Activated naive CD4-positive, alpha-beta T cell treated with anti-CD3 and anti-CD28 coated beads for 36 hours (primary cell): ENCODE data around the gene DIP2C. TPM values are rescaled to one million over a fixed set of nuclear protein-coding genes. Genes with fewer than 3 reads are reported as not detected.
"Not testable (repeated sequence)": the region's sequence is repeated elsewhere in the genome, so short reads cannot be mapped to it uniquely, and the experiment has no call there.

Experiments
- CTCF ChIA-PET: fragments of 350-600 bp; sonication (Branson Sonifier 250); formaldehyde crosslinking; loops from one replicate; lab custom pipeline; 2021; ENCODE audit warnings: antibody characterized with exemption; lab: Charles Lee
- DNase-seq: peaks from one replicate; pipeline ENCODE4 v3.0.0-alpha.2; 2020
- H3K27ac Mint-ChIP-seq: one replicate; pipeline ENCODE4 v1.8.0; 2021; ENCODE audit warnings: mild to moderate bottlenecking, mixed read lengths
- H3K27me3 Mint-ChIP-seq: one replicate; pipeline ENCODE4 v1.8.0; 2021; ENCODE audit warnings: low read depth, mixed read lengths
- H3K36me3 Mint-ChIP-seq: one replicate; pipeline ENCODE4 v1.8.0; 2021; ENCODE audit warnings: low read depth, mixed read lengths
- H3K4me1 Mint-ChIP-seq: one replicate; pipeline ENCODE4 v1.8.0; 2021; ENCODE audit warnings: low read depth, mixed read lengths
- H3K4me3 Mint-ChIP-seq: one replicate; pipeline ENCODE4 v1.8.0; 2021; ENCODE audit warnings: mild to moderate bottlenecking, moderate library complexity, mixed read lengths
- H3K9me3 Mint-ChIP-seq: one replicate; pipeline ENCODE4 v1.8.0; 2021; ENCODE audit warnings: mixed read lengths
- intact Hi-C: fragments of 100-400 bp; cut with micrococcal nuclease; formaldehyde crosslinking; loops from one replicate; pipeline ENCODE4 v1.15.1; 2023
- total RNA-seq, 2 experiments: library from RNA; stranded (reverse); gene quantifications; one replicate each; pipeline ENCODE4 v1.2.3, GENCODE V29; 2021

DIP2C gene
- total RNA-seq, 2 experiments from 2014 or later = 0.67 to 0.91 TPM

DNA sequence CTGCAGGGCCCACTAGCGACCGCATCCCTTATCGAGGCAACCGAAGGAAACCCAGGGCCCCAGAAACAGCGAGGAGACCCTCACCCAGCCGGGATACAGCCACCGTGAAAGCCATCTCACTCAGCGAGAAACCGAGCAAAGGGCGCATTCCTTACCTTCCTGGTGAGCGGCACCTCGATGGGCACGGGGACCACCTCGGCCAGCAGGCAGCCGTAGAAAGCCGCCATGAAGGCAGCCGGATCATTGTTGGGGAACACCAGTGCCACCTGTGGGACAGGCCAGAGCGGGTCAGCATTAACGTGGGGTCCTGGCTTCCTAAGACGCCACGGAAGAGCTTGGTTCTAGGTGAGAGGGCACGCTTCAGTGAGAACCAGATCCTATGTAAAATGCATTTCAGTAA is 290.5 kb downstream of the DIP2C start:
- Mint-ChIP-seq H3K4me3 (no peak overlapping the region), H3K9me3 (no peaks in the 10 kb centered on the region), H3K36me3 (no peaks in the 10 kb centered on the region), H3K27ac (no peak overlapping the region), H3K4me1 (no peaks in the 10 kb centered on the region), H3K27me3 (no peaks in the 10 kb centered on the region)
- DNase-seq = no peak
- CTCF ChIA-PET = no interaction called here
- intact Hi-C loops = no loop called here

- no peak overlapping the region for H3K4me3 Mint-ChIP-seq
- H3K27ac Mint-ChIP-seq = no peak overlapping the region
- CTCF ChIA-PET = interaction anchor here (0.5 kb wide), 1 partner anchor 31 kb away, joined by 3 read pairs; no protein-coding TSS in a partner anchor
- no peaks in the 10 kb centered on the region for H3K27me3 Mint-ChIP-seq
- intact Hi-C loops = no loop called here
- H3K9me3 Mint-ChIP-seq = no peaks in the 10 kb centered on the region
- no peaks in the 10 kb centered on the region for H3K4me1 Mint-ChIP-seq
- DNase-seq = no peak
- no peaks in the 10 kb centered on the region for H3K36me3 Mint-ChIP-seq
These were observed 292.0 kb downstream of the DIP2C start for GRCh38 chr10:397321-398068.

DNA sequence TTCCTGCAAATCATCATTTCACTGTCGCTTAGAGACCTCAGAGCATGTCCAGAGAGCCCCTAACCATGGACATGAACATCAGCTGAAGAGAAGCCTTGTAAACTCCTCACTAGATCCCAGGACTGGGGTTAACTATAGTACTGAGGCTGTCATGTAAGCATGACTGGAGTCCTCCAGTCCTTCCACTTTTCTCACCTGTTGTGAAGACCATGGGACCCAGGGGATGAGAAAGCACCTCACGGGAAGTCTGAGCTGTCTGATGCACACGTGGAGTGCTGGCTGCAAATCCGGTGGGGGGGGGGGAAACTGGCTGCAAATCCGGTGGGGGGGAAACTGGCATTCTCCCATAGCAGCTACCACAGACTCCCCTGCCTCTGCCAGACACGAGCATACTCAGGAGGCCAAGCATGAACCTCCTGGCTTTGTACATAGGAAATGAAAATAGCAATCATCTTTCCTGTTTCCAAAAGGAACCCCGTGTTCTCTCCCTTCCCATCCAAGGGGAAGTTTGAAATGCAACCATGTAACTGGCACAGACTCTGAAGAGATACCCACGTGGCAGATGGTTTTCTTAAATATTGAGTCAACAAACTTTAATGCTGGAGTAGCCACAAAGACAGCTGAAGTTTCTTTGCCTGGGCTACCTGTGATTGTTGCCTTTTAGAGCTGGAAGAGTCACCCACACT is 292.8 kb downstream of the DIP2C start:
- intact Hi-C loops = no loop called here
- DNase-seq = no peak
- no peak overlapping the region for H3K4me3 Mint-ChIP-seq

GRCh38 chr10:396107-396506 is 293.4 kb downstream of the DIP2C start:
- Mint-ChIP-seq H3K9me3 (no peaks in the 10 kb centered on the region), H3K4me1 (no peaks in the 10 kb centered on the region), H3K4me3 (no peak overlapping the region), H3K36me3 (no peaks in the 10 kb centered on the region), H3K27ac (no peak overlapping the region), H3K27me3 (no peaks in the 10 kb centered on the region)
- intact Hi-C loops = no loop called here
- CTCF ChIA-PET = no interaction called here
- DNase-seq = no peak

More for the DNA sequence above, 292.8 kb downstream of the DIP2C start:
- H3K9me3 Mint-ChIP-seq = no peaks in the 10 kb centered on the region
- H3K27ac Mint-ChIP-seq = no peak overlapping the region
- H3K27me3 Mint-ChIP-seq = no peaks in the 10 kb centered on the region
- H3K36me3 Mint-ChIP-seq = no peaks in the 10 kb centered on the region
- CTCF ChIA-PET = no interaction called here
- H3K4me1 Mint-ChIP-seq = no peaks in the 10 kb centered on the region

GRCh38 chr10:395665-396064 is 293.8 kb downstream of the DIP2C start:
- H3K36me3 Mint-ChIP-seq = no peaks in the 10 kb centered on the region
- CTCF ChIA-PET = no interaction called here
- DNase-seq = no peak
- H3K4me3 Mint-ChIP-seq = no peak overlapping the region
- no peaks in the 10 kb centered on the region for H3K4me1 Mint-ChIP-seq
- H3K27me3 Mint-ChIP-seq = no peaks in the 10 kb centered on the region
- no peaks in the 10 kb centered on the region for H3K9me3 Mint-ChIP-seq
- intact Hi-C loops = no loop called here
- H3K27ac Mint-ChIP-seq = no peak overlapping the region

- H3K27ac Mint-ChIP-seq, DNase-seq, H3K27me3 Mint-ChIP-seq, H3K36me3 Mint-ChIP-seq, H3K4me1 Mint-ChIP-seq, H3K4me3 Mint-ChIP-seq, H3K9me3 Mint-ChIP-seq, intact Hi-C loops: not testable (repeated sequence)
- CTCF ChIA-PET = interaction anchor here (0.6 kb wide), 1 partner anchor 51 kb away, joined by 3 read pairs; no protein-coding TSS in a partner anchor
These were observed 294.9 kb downstream of the DIP2C start for GRCh38 chr10:394439-395101.

- intact Hi-C loops = no loop called here
- H3K27me3 Mint-ChIP-seq = no peaks in the 10 kb centered on the region
- no peaks in the 10 kb centered on the region for H3K4me1 Mint-ChIP-seq
- H3K36me3 Mint-ChIP-seq = no peaks in the 10 kb centered on the region
- H3K27ac Mint-ChIP-seq = no peak overlapping the region
- no peak overlapping the region for H3K4me3 Mint-ChIP-seq
- DNase-seq = no peak
- no peaks in the 10 kb centered on the region for H3K9me3 Mint-ChIP-seq
- CTCF ChIA-PET = no interaction called here
These were observed 295.6 kb downstream of the DIP2C start for GRCh38 chr10:393787-394438.

- DNase-seq = no peak
- H3K4me1 Mint-ChIP-seq = no peaks in the 10 kb centered on the region
- H3K9me3 Mint-ChIP-seq = no peaks in the 10 kb centered on the region
- H3K27me3 Mint-ChIP-seq = no peaks in the 10 kb centered on the region
- intact Hi-C loops = no loop called here
- H3K36me3 Mint-ChIP-seq = no peaks in the 10 kb centered on the region
- CTCF ChIA-PET = no interaction called here
- H3K4me3 Mint-ChIP-seq = no peak overlapping the region
- H3K27ac Mint-ChIP-seq = no peak overlapping the region
These were observed 296.2 kb downstream of the DIP2C start for GRCh38 chr10:393106-393745.

DNA sequence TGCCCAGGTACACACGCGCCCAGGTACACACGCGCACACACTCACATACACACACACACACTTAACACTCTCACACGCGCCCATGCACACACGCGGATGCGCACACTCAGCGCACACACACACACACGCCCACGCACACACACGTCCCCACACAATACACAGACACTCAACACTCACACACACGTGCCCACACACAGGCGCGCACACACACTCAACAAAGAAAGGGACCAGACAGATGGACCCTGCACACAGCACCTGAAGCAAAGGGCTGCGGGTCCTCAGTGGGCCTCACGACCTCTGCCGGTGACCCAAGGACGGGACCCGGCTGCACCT is 296.8 kb downstream of the DIP2C start:
- CTCF ChIA-PET = no interaction called here
- intact Hi-C loops = no loop called here

DNA sequence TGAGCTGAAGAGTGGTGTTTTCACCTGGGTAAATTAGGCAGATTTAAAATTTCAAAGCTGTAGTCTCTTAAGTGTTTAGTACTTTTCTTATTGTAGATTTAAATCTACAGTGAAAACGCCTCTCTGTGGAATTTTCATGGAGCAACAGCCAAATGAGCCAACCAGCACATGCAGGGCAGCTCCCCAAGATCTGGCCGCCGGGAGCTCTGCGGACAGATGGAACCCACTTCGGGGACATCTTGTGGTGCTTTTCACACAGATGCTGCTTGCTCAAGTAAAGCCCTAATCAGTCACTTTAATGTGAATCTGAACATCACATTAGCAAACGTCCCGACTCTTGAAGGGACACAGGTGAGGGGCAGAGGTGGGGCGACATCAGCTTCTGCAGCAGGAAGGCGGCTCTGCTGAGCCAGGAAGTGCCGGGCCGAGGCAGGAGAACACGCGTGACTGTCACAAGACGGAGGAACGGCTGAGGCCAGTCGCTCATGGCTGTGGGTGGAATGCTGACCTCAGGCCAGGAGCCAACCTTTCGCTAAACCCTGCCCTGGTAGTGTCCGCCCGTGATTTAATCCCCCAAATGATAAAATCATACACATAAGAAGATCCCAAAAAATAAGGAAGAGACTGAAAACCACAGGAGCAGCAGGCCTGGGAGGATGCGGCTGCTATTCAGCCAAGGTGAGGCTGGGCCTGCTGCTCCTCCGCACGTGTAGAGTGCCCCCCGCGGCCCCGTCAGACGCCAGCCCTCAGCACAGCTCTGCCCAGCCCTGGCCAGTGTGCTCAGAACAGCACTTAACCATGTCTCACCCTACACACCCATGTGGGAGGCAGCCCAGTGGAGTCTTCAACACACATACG is 297.4 kb downstream of the DIP2C start:
- Mint-ChIP-seq H3K36me3 (no peaks in the 10 kb centered on the region), H3K9me3 (no peaks in the 10 kb centered on the region), H3K4me3 (no peak overlapping the region), H3K4me1 (no peaks in the 10 kb centered on the region), H3K27ac (no peak overlapping the region), H3K27me3 (no peaks in the 10 kb centered on the region)
- DNase-seq = no peak
- CTCF ChIA-PET = no interaction called here
- intact Hi-C loops = no loop called here

More for the DNA sequence above, 296.8 kb downstream of the DIP2C start:
- H3K27me3 Mint-ChIP-seq = no peaks in the 10 kb centered on the region
- H3K36me3 Mint-ChIP-seq = no peaks in the 10 kb centered on the region
- DNase-seq = no peak
- H3K4me1 Mint-ChIP-seq = no peaks in the 10 kb centered on the region
- no peaks in the 10 kb centered on the region for H3K9me3 Mint-ChIP-seq
- H3K27ac Mint-ChIP-seq = no peak overlapping the region
- no peak overlapping the region for H3K4me3 Mint-ChIP-seq

DNA sequence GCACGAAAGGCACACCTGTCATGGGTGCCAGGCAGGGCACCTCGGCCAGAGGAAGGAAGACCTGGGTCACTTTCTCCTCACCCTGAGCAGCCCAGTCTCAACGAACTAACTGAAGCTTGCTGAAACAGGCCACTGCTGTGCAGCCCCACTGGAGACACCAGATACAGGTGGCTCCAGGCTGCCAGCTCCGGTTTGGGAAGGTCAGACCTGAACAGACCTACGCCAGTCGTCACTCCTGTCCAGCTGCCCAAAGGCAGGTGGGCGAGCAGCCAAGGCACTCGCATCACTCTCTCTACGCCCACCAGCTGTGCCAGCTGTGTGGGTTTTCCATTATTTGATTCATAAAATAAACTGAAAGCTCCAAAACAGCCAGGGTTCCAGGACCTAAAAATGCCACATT is 298.2 kb downstream of the DIP2C start:
- Mint-ChIP-seq H3K27me3 (no peaks in the 10 kb centered on the region), H3K4me3 (no peak overlapping the region)
- CTCF ChIA-PET = no interaction called here

More for the DNA sequence above, 298.2 kb downstream of the DIP2C start:
- H3K9me3 Mint-ChIP-seq = no peaks in the 10 kb centered on the region
- intact Hi-C loops = no loop called here
- H3K4me1 Mint-ChIP-seq = no peaks in the 10 kb centered on the region
- no peak for DNase-seq
- no peak overlapping the region for H3K27ac Mint-ChIP-seq
- no peaks in the 10 kb centered on the region for H3K36me3 Mint-ChIP-seq
